ENCODE data around the gene TNFSF4. TPM values are rescaled to one million over a fixed set of nuclear protein-coding genes. Genes with fewer than 3 reads are reported as not detected.

TNFSF4 gene, protein sequence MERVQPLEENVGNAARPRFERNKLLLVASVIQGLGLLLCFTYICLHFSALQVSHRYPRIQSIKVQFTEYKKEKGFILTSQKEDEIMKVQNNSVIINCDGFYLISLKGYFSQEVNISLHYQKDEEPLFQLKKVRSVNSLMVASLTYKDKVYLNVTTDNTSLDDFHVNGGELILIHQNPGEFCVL
- total RNA-seq (1 to 10 TPM in 1 of 2 donors, under 1 TPM in 1; 0.49 to 4.0 TPM), polyA plus RNA-seq (1 to 10 TPM in 1 of 2 donors, not detected in 1; 2.5 TPM)
- long read RNA-seq, donor 1: 0 reads
- long read RNA-seq, donor 2: 0 reads

DNA sequence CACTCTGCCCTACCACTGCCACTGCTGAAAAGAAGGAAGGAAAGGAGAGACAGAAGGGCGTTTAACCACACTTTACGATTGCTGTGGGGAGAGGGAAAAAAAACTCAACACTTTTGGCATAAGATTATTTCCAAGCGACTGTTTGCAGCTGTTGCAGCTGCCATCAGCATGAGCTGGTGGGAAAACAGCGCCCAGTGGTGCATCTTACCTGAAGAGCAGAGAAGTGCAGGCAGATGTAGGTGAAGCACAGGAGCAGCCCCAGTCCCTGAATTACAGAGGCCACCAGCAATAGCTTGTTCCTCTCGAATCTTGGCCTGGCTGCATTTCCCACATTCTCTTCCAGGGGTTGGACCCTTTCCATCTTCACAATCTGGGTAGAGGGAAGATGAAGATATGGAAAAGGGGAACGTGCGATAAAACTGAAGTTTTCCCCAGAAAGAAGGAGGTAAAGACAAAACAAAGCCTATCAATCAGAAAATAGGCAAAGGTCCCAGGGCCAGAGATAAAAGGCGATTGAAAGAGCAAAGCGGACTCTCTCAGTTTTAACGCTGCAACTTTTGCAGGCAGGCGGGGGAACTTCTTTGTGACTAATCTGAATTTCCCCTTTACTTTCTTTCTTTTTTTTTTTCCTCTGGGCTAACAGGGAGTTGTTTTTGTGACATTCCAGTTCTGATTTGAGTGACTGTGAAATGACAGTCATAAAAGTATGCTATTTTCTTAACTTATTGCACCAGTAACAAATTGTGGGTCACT, at the start of gene TNFSF4:
Gene TNFSF4 (minus strand): TSS at position 516 of the 753 bp plus-strand sequence. CDS start 155 bp downstream, at position 361.
- DNase-seq (peak in 1 of 2 donors; percentile 51), ATAC-seq (ENCODE audit: low FRiP score) (peak; percentile 37)
- Histone ChIP-seq H3K36me3 (ENCODE audit: control insufficient read depth in 1 of 2, insufficient read depth in 2 of 2, low read length in 1 of 2) (no peaks in the 10 kb centered on the region), H3K27ac (ENCODE audit: low read depth in 1 of 2, low read length in 2 of 2) (no peak within 1 kb of the TSS), H3K9me3 (ENCODE audit: control insufficient read depth, low read length) (no peaks in the 10 kb centered on the region), H3K27me3 (ENCODE audit: control insufficient read depth in 1 of 2, insufficient read depth in 2 of 2, low read length in 1 of 2) (no peaks in the 10 kb centered on the region), H3K4me3 (ENCODE audit: low read length in 2 of 2) (peak within 1 kb of the TSS; percentile 43 to 48), H3K4me1 (ENCODE audit: control insufficient read depth in 1 of 2, insufficient read depth in 2 of 2, low read length in 2 of 2) (peaks cover 2 to 4% of the 10 kb centered on the region in 2 donors)
- WGBS, 2 donors: 4 to 6% methylated on average over 11 of the region's 11 CpGs
- intact Hi-C loops (cut with DNase I): no loop called here

DNA sequence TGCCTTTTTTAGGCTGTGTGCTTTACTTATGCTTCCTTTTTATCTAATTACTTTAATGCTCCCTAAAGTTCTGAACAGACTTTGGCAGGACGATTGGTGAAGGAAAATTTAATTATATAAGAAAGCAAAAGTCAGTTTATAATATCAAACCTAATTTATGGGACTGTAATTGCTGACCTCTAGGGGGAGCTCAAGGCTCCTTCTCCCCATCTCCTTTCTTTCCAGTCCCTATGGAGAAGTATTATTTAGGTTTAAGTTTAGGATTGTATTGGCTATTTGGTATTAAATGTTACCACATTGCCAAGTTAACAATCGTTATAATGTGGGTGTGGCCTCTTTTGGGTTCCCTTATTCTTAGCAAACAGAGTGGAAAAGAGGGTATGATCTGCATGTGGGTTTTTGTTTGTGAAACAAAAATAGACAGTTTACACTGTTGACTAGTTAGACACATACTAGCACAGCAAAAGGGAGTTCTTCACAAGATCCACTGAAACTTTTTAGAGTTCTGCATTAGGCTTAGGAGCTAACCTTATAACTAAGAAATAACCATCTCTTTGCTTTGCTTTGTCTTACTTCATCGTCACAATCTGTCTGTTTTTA, 48.2 kb upstream of the TNFSF4 start:
- no peak overlapping the region for H3K4me3 ChIP-seq (ENCODE audit: low read length in 2 of 2)
- H3K4me1 ChIP-seq (ENCODE audit: control insufficient read depth in 1 of 2, insufficient read depth in 2 of 2, low read length in 2 of 2): no peaks in the 10 kb centered on the region
- WGBS, 2 donors: 39% methylated on average over 3 of the region's 3 CpGs
- intact Hi-C loops (cut with DNase I): no loop called here
- no peaks in the 10 kb centered on the region for H3K9me3 ChIP-seq (ENCODE audit: control insufficient read depth, low read length)
- ATAC-seq (ENCODE audit: low FRiP score): no peak
- no peaks in the 10 kb centered on the region for H3K36me3 ChIP-seq (ENCODE audit: control insufficient read depth in 1 of 2, insufficient read depth in 2 of 2, low read length in 1 of 2)
- DNase-seq: no peak
- no peak overlapping the region for H3K27ac ChIP-seq (ENCODE audit: low read depth in 1 of 2, low read length in 2 of 2)
- no peaks in the 10 kb centered on the region for H3K27me3 ChIP-seq (ENCODE audit: control insufficient read depth in 1 of 2, insufficient read depth in 2 of 2, low read length in 1 of 2)

DNA sequence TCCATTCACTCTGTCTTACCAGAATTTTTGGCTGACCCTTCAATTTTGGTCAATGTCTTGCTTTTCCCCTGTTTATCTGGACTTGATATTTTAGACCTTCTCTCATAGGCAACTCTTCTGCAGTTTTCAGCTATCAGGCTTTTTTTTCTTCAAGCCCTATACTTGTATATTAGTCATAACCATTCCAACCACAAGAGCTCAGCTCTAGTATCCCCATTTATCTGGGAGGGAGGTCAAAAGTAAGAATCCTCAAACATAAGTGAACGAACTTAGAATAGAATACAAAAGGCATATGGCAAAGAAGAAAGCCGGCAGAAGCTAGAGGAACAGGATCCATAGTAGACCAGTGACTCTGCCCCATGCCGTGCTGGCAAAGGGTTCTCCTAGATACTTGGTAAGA, 45.9 kb upstream of the TNFSF4 start:
- DNase-seq (no peak), ATAC-seq (ENCODE audit: low FRiP score) (no peak)
- 95 to 96% methylated on average over 3 of the region's 3 CpGs for WGBS, 2 donors
- Histone ChIP-seq H3K9me3 (ENCODE audit: control insufficient read depth, low read length) (no peaks in the 10 kb centered on the region), H3K27me3 (ENCODE audit: control insufficient read depth in 1 of 2, insufficient read depth in 2 of 2, low read length in 1 of 2) (no peaks in the 10 kb centered on the region), H3K4me3 (ENCODE audit: low read length in 2 of 2) (no peak overlapping the region), H3K36me3 (ENCODE audit: control insufficient read depth in 1 of 2, insufficient read depth in 2 of 2, low read length in 1 of 2) (no peaks in the 10 kb centered on the region), H3K27ac (ENCODE audit: low read depth in 1 of 2, low read length in 2 of 2) (no peak overlapping the region), H3K4me1 (ENCODE audit: control insufficient read depth in 1 of 2, insufficient read depth in 2 of 2, low read length in 2 of 2) (no peaks in the 10 kb centered on the region)
- intact Hi-C loops (cut with DNase I): no loop called here

DNA sequence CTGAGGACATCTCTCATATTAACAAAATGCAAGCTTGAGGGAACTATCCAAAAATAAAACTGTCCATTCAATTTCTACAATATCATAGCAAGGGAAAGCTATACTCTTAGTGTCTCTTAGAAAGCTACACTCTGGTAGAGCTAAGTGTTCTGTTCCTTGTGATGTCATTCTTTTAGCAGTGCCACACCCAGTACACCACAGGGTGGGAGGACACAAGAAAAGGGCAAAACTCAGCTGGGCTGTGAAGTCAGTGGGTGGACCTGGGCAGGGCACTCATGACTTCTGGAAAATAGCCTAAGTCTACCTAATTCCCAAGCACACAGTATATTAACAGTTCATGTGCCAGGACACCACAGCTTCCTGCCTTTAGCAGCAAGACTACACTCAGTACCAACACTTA, 42.2 kb upstream of the TNFSF4 start:
- intact Hi-C loops (cut with DNase I): no loop called here
- DNase-seq (no peak), ATAC-seq (ENCODE audit: low FRiP score) (no peak)
- H3K4me1 ChIP-seq (ENCODE audit: control insufficient read depth in 1 of 2, insufficient read depth in 2 of 2, low read length in 2 of 2): no peaks in the 10 kb centered on the region
- no peak overlapping the region for H3K4me3 ChIP-seq (ENCODE audit: low read length in 2 of 2)
- H3K27me3 ChIP-seq (ENCODE audit: control insufficient read depth in 1 of 2, insufficient read depth in 2 of 2, low read length in 1 of 2): no peaks in the 10 kb centered on the region
- no peaks in the 10 kb centered on the region for H3K9me3 ChIP-seq (ENCODE audit: control insufficient read depth, low read length)
- H3K36me3 ChIP-seq (ENCODE audit: control insufficient read depth in 1 of 2, insufficient read depth in 2 of 2, low read length in 1 of 2): no peaks in the 10 kb centered on the region
- H3K27ac ChIP-seq (ENCODE audit: low read depth in 1 of 2, low read length in 2 of 2): no peak overlapping the region

DNA sequence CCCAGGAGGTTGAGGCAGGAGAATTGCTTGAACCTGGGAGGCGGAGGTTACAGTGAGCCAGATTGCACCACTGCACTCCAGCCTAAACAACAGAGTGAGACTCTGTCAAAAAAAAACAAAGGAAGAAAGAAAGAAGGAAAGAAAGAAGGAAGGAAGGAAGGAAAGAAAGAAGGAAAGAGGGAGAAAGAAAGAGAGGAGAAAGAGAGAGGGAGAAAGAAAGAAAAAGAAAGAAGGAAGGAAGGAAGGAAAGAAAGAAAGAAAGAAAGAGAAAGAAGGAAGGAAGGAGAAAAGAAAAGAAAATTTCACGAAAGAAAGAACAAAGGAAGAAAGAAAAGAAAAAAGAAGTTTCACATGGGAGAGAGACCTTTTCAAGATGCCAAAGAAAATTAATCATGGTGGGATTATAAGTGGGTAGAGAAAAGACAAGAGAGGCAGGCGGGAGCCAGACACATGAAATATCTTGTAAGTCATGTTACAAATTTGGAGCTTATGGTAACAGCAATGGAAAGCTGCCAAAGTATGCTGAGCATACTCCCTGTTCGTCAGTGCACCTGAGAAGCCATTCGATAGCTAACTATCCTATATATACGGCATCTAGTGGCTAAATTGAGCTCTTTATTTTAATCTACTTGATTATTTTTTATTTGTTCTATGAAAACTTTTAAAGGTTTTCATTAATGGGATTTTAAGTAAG, 41.3 kb upstream of the TNFSF4 start:
- intact Hi-C loops (cut with DNase I): no loop called here
- no peak overlapping the region for H3K4me3 ChIP-seq (ENCODE audit: low read length in 2 of 2)
- H3K36me3 ChIP-seq (ENCODE audit: control insufficient read depth in 1 of 2, insufficient read depth in 2 of 2, low read length in 1 of 2): no peaks in the 10 kb centered on the region
- no peaks in the 10 kb centered on the region for H3K4me1 ChIP-seq (ENCODE audit: control insufficient read depth in 1 of 2, insufficient read depth in 2 of 2, low read length in 2 of 2)
- H3K9me3 ChIP-seq (ENCODE audit: control insufficient read depth, low read length): peaks cover 2% of the 10 kb centered on the region
- DNase-seq: no peak
- H3K27ac ChIP-seq (ENCODE audit: low read depth in 1 of 2, low read length in 2 of 2): no peak overlapping the region
- H3K27me3 ChIP-seq (ENCODE audit: control insufficient read depth in 1 of 2, insufficient read depth in 2 of 2, low read length in 1 of 2): no peaks in the 10 kb centered on the region
- no peak for ATAC-seq (ENCODE audit: low FRiP score)
- WGBS, 2 donors: 64 to 69% methylated on average over 6 of the region's 6 CpGs

DNA sequence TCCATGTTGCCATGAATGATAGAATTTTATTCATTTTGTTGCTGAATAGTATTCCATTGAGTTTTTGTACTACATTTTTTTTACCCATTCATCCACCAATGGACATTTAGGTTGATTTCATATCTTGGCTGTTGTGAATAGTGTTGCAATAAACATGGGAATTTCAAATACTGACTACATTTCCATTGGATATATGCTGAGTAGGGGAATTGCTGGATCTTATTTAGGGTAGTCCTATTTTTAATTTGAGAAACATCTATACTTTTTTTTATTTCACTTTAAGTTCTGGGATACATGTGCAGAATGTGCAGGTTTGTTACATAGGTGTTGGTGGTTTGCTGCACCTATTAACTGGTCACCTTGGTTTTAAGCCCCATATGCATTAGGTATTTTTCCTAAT, 38.8 kb upstream of the TNFSF4 start:
- H3K4me3 ChIP-seq (ENCODE audit: low read length in 2 of 2): no peak overlapping the region
- no peak overlapping the region for H3K27ac ChIP-seq (ENCODE audit: low read depth in 1 of 2, low read length in 2 of 2)
- H3K27me3 ChIP-seq (ENCODE audit: control insufficient read depth in 1 of 2, insufficient read depth in 2 of 2, low read length in 1 of 2): peaks cover 0 to 2% of the 10 kb centered on the region in 2 donors
- DNase-seq: no peak
- no peak for ATAC-seq (ENCODE audit: low FRiP score)
- intact Hi-C loops (cut with DNase I): no loop called here
- H3K9me3 ChIP-seq (ENCODE audit: control insufficient read depth, low read length): peaks cover 10% of the 10 kb centered on the region
- no peaks in the 10 kb centered on the region for H3K4me1 ChIP-seq (ENCODE audit: control insufficient read depth in 1 of 2, insufficient read depth in 2 of 2, low read length in 2 of 2)
- H3K36me3 ChIP-seq (ENCODE audit: control insufficient read depth in 1 of 2, insufficient read depth in 2 of 2, low read length in 1 of 2): peaks cover 0 to 2% of the 10 kb centered on the region in 2 donors

DNA sequence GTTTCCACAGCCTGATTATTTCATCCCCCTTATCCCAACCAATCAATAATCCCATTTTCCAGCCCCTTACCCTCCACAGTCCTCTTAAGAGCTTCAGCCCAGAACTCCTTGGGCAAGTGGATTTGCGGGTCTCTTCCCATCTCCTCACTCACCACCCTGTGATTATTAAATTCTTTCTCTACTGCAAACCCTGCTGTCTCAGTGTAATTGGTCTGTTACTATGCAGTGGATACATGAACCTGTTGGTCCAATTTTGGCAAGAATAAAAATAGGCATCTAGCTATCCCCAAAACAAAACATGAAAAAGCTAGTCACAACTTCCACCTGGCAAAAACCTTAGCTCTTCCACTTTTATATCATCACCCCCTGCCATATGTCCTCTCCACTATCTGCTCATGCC, 36.2 kb upstream of the TNFSF4 start:
- H3K36me3 ChIP-seq (ENCODE audit: control insufficient read depth in 1 of 2, insufficient read depth in 2 of 2, low read length in 1 of 2): peaks cover 0 to 2% of the 10 kb centered on the region in 2 donors
- peaks cover 0 to 2% of the 10 kb centered on the region in 2 donors for H3K27me3 ChIP-seq (ENCODE audit: control insufficient read depth in 1 of 2, insufficient read depth in 2 of 2, low read length in 1 of 2)
- peaks cover 10% of the 10 kb centered on the region for H3K9me3 ChIP-seq (ENCODE audit: control insufficient read depth, low read length)
- peaks cover 0 to 1% of the 10 kb centered on the region in 2 donors for H3K4me1 ChIP-seq (ENCODE audit: control insufficient read depth in 1 of 2, insufficient read depth in 2 of 2, low read length in 2 of 2)
- no peak overlapping the region for H3K27ac ChIP-seq (ENCODE audit: low read depth in 1 of 2, low read length in 2 of 2)
- no peak for DNase-seq
- 84 to 96% methylated on average over 1 of the region's 1 CpG for WGBS, 2 donors
- ATAC-seq (ENCODE audit: low FRiP score): no peak
- intact Hi-C loops (cut with DNase I): no loop called here
- H3K4me3 ChIP-seq (ENCODE audit: low read length in 2 of 2): no peak overlapping the region

DNA sequence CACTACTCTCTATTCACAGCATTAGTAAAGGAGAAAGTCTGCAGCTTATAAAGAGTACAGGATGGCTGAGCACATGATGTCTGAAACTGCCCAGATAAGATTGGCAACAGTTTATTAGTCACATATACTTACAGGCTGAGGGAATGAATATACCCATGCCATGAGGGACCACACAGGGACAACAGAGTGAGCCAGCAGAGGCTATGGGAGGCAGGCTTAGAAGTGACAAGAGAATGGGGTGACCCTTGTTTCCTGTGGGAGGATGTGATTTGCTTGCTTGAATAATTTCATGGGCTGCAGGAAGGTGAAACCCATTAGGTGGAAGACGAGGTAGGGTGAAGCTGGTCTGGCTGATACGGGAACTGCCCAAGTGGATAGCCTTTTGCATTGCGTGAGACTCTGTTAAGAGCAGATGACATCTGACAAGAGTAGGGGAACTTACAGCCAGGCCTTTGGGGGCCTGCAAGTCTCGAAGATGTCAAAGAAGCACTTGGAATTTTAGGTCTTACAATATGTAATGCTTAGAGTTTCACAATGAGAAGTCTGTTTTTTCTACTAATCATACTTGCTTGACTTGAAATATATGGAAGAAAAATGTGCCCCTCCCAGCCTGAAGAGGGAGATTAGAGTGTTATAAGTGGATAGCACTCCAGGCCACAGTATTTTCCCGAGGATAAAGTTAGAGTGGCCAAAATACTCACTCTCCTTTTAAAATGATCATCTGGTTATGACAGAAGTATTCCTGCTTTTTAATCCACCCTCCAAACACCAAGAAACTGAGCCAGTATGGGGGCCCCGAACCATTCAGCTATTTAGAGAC, 34.6 kb upstream of the TNFSF4 start:
- 75 to 79% methylated on average over 6 of the region's 6 CpGs for WGBS, 2 donors
- no peak for DNase-seq
- H3K4me3 ChIP-seq (ENCODE audit: low read length in 2 of 2): no peak overlapping the region
- no peak for ATAC-seq (ENCODE audit: low FRiP score)
- H3K27me3 ChIP-seq (ENCODE audit: control insufficient read depth in 1 of 2, insufficient read depth in 2 of 2, low read length in 1 of 2): peaks cover 0 to 2% of the 10 kb centered on the region in 2 donors
- H3K4me1 ChIP-seq (ENCODE audit: control insufficient read depth in 1 of 2, insufficient read depth in 2 of 2, low read length in 2 of 2): peaks cover 0 to 1% of the 10 kb centered on the region in 2 donors
- peaks cover 2% of the 10 kb centered on the region in 2 donors for H3K36me3 ChIP-seq (ENCODE audit: control insufficient read depth in 1 of 2, insufficient read depth in 2 of 2, low read length in 1 of 2)
- intact Hi-C loops (cut with DNase I): no loop called here
- H3K9me3 ChIP-seq (ENCODE audit: control insufficient read depth, low read length): peaks cover 10% of the 10 kb centered on the region
- H3K27ac ChIP-seq (ENCODE audit: low read depth in 1 of 2, low read length in 2 of 2): no peak overlapping the region

Data from aorta (tissue), 5 donors.